GM18861 (cell line): Measurements from ENCODE around the gene MAFG.

ENCODE experiments used
- ATAC-seq: cut with Tn5 transposase; IDR thresholded peaks from one replicate; pipeline ENCODE4 v1.9.1; 2021; ENCODE audit not compliant: unreplicated experiment

The MAFG gene

DNA sequence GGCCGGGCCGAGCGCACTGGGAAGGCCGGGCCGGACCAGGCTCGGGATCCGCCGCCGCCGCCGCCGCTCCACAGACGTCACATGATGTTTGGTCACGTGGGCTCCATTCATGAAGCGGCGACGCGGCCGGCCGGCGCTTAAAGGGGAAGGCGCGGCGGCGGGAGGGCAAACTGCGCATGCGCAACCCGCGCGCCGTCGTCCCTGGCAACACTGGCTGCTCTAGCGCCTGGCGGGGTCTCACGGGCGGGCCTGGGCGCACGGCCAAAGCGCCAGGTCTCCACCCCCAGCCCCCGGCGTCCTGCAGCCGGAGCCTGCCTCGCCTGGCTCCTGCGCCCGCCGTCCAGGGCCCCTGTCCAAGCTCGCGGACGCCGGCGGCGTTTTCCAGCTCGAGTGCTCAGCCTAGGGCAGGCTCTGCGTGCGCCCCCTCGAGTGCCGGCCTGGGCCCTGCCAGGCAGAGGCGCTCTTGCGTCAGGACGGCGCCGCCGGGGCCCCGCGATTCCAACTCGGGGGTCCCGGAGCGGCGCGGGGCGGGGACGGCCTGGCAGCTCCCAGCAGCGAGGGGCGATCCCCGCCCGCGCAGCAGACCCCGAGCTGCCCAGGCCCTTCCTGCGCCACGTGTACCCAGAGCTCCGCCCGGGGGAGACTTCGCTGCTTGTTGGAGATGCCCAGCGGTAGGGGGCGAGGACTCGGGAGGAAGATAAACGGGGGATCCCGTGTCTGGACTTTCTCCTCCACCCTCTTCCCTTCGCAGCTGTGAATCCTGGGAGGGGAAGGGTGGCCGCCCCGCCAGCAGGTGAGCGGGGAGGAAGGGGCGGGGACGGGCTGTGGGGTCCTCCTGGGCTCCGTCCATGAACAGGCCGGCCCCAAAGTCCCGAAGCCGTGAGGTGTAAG lies at the start of gene MAFG:
TSS of gene MAFG (minus strand) at position 83 of the 891 bp plus-strand sequence. CDS start 4,550 bp downstream, outside the sequence.
- peak; percentile 40 for ATAC-seq

- no peak for ATAC-seq
Measured at GRCh38 chr17:81976332-81977210, 49.0 kb upstream of the MAFG start.

GRCh38 chr17:81973432-81973831 lies 45.9 kb upstream of the MAFG start:
- no peak for ATAC-seq

GRCh38 chr17:81968850-81969812 lies 41.6 kb upstream of the MAFG start:
- no peak for ATAC-seq

- no peak for ATAC-seq
Measured at GRCh38 chr17:81968396-81968745, 40.8 kb upstream of the MAFG start.

- ATAC-seq, result no peak
Measured at GRCh38 chr17:81967533-81968395, 40.2 kb upstream of the MAFG start.

DNA sequence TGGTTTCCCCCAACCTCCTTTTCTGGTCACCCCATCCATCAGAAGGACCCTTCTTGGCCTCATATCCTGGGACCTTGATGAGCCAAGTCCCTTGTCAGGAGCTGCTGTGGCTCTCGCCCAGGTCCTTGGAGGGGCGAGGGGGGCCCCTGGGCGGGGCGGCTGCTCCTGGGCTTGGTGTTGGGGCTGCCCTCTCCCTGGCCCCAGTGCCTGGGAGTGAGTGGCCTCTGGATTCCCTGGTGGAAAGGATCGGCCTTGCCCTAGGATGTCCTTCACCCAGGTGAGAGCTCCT lies 39.7 kb upstream of the MAFG start:
- no peak for ATAC-seq

DNA sequence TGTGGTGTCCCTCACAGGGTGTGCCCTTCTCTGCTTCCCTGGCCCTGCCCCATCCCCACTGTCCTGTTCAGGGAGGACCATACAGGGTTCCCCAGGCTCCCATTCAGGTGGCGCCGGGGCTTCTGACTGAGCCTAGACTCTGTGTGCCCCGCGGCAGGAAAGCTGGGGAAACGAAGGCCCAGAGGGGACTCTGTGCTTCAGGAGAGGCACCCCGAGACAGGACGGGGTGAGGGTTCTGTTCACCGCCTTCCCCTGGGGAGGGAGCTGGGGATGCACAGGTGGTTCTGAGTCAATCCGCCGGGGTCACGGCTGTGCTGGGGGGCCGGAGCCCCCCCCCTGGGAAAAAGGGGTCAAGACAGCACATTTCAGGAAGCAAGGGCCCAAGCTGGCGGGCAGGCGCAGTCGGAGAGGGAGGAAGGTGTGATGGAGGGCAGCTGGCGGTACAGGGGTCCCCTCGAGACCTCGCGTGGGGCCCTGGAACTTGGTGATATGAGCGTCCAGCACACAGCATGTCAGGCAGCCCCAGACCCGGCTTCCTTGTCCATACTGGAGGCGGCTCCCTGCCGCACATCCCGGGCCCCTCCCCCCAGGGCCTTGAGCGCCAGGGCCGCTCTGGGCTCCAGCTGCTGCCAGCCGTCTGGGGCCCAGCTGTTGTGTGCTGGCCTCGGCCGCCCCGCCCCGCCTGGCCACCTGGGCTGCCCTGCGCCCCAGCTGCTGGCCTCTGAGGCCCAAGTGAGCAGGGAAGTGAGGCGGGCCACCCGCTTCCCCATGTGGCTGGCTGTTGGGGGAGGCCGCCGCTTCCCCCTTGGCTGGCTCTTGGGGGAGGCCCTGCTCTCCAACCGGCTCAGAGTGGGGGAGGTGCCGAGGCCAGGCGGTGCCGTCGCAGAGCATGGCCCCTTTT lies 39.1 kb upstream of the MAFG start:
- ATAC-seq, result no peak

GRCh38 chr17:81964081-81964849 lies 36.7 kb upstream of the MAFG start:
- no peak for ATAC-seq

DNA sequence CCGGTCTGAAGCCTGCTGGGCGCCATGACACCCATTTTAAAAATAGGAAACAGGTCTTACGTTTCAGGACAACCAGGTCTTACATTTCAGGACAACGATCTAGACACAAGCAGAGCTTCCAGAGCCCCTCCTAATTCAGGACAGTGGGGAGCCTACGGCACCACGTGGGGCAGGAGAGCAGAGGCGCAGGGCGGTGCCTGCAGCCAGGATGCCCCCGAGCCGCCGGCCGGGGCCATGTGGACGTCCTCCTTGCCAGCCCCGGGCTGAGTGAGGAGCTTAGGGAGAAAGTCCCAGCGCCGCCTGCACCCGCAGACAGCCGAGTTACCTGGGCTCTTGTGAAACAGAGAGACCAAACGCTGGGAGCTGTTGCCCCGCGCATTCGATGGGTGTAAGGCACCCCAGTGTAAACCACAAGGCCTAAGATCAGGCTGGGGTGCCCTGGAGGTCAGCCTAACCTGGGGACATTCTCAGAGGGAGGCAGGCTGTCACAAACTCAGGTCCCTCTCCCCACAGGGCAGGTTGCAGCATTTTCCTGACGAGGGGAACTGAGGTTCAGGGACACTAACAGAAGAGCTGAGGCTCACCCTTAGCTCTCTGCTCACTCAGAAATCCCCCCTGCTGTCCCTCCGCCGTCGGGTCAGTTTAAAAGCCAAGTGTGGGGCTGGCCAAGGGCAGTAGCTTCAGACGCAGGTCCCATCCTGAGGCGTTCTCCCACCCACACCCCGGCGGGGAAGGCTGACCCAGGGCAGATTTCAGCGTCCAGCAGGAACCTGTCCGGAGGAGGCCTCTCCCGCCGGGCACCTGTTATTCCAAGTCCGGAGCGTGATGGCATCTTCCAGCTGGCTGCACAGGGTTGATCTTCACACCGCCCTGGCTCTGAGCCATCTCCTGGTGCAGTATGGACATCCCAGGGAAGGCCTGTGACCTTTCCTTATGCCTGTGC lies 35.2 kb upstream of the MAFG start:
- no peak for ATAC-seq

GRCh38 chr17:81961521-81962498 lies 34.3 kb upstream of the MAFG start:
- ATAC-seq, result no peak

DNA sequence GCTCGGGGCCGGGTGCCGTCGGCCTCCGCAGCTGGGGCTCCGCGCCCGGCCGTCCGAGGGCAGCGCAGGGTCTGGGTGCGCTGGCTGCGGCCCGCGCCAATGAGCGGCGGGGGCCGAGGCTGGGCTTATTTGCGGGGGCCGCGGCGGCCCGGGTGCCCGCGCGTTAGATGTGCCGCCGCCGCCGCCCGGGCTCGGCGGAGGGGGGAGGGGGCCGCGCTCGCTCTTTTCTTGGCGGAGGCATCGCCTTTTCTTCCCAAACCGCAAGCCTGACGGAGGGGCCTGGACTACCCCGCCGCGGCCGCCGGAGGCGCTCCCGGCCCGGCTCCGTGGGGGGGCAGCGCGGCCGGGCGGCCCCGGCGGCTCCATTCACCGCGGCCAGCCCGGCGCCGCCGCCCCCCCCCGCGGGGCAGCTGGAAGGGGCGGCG lies 33.6 kb upstream of the MAFG start, which contains the start of gene NOTUM:
TSS of gene NOTUM (minus strand) at position 101 of the 425 bp plus-strand sequence. CDS start 278 bp downstream, outside the sequence.
- ATAC-seq, result no peak

GRCh38 chr17:81960130-81960958 lies 32.8 kb upstream of the MAFG start:
- ATAC-seq, result no peak

DNA sequence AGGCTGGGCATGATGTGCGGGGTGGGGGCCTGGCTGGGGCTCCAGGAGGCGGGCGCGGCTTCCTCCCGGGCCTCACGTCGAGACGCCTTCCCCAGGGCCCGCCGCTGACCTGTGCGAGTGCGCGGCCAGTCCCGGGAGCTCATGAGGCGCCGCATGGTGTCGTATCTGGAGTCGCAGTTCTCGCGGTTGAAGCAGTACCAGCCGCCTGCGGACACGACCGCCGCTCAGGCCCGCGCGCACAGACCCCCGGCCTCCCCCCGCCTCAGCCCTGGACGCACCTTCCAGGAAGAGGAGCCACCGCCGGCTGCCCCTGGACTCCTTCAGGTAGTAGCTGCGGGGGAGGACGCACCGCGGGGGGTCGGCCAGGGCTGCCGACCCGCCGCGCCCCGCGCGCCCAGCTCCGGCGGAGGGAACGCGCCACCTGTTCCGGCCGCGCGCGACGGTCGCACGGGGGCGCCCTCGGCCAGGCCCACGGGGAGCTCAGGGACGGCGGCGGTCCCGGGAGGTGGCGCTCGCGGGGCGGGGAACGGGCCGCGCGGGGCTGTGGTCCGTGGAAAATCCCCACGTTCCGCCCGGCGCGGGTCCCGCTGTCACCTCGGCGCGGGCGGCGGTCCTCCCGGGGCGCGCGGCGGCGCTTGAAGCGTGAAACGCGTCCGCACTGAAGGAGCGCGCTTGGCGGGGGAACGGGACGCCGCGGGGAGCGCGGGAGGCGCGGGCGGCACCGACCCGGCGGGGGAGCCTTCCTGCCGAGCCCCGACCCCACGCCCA lies 32.0 kb upstream of the MAFG start:
- ATAC-seq, result no peak
